GM12878 (cell line): ENCODE results near the gene ZSWIM6. TPM values are rescaled to one million over a fixed set of nuclear protein-coding genes. Genes with fewer than 3 reads are reported as not detected.

Experiments
- ATAC-seq: fragments of 200-7000 bp; cut with Tn5 transposase; 3 replicates; pipeline ENCODE4 v1.9.1; 2020; ENCODE audit warnings: mild to moderate bottlenecking, moderate library complexity
- BruUV-seq: library from RNA; stranded (reverse); fragments of 400-500 nt; replicated peaks from 2 replicates; lab custom pipeline; 2021; lab: Mats Ljungman, UMichigan
- CTCF ChIA-PET: fragments of 300-600 bp; sonication (Branson Sonifier 250); formaldehyde crosslinking; extraction: SDS; loops from one replicate; lab custom pipeline; 2021; ENCODE audit warnings: inconsistent platforms; lab: Yijun Ruan, JAX
- POLR2A ChIA-PET: fragments of 350-600 bp; formaldehyde crosslinking; extraction: SDS; loops from one replicate; lab custom pipeline; 2021; ENCODE audit warnings: inconsistent platforms; lab: Charles Lee
- RAD21 ChIA-PET: fragments of 300-600 bp; sonication (Branson Sonifier 250); formaldehyde crosslinking; loops from one replicate; lab custom pipeline; 2023; ENCODE audit warnings: antibody characterized with exemption; ENCODE audit not compliant: unreplicated experiment; lab: Charles Lee
- SMC1A ChIA-PET: fragments of 300-600 bp; sonication (Branson Sonifier 250); formaldehyde crosslinking; loops from one replicate; lab custom pipeline; 2023; ENCODE audit not compliant: unreplicated experiment, uncharacterized antibody; lab: Charles Lee
- DNase-seq: peaks from one replicate; pipeline ENCODE4 v3.0.0-alpha.2; 2011; ENCODE audit warnings: low read depth, low spot score
- FAIRE-seq: peaks from 3 replicates; lab custom pipeline; 2011; peaks lifted over from hg19 to GRCh38; lab: Jason Lieb, UNC
- H2AFZ ChIP-seq: 2 replicates; pipeline ENCODE4 v1.6.0; 2011; ENCODE audit warnings: low read depth, low read length, control low read depth; ENCODE audit not compliant: control insufficient read depth
- H3K27ac ChIP-seq: 2 replicates; pipeline ENCODE4 v1.5.1; 2011; ENCODE audit warnings: control low read depth; ENCODE audit not compliant: control insufficient read depth, insufficient read depth
- H3K27me3 ChIP-seq, 2 experiments: replicated peaks in 1 of 2; 2 replicates each; pipeline versions ENCODE4 v1.6.0 to v1.6.1; 2011; ENCODE audit warnings: low read length in 1 of 2; ENCODE audit not compliant: control insufficient read depth in 2 of 2, insufficient read depth in 2 of 2
- H3K36me3 ChIP-seq, 2 experiments: 2 replicates each; pipeline ENCODE4 v1.5.1; 2011; ENCODE audit warnings: low read length in 1 of 2; ENCODE audit not compliant: control insufficient read depth in 2 of 2, insufficient read depth in 2 of 2
- H3K4me1 ChIP-seq: 2 replicates; pipeline ENCODE4 v1.6.1; 2011; ENCODE audit warnings: mild to moderate bottlenecking, low read length, moderate library complexity, mixed read lengths; ENCODE audit not compliant: control insufficient read depth, insufficient read depth
- H3K4me2 ChIP-seq: 2 replicates; pipeline ENCODE4 v1.6.0; 2011; ENCODE audit warnings: control low read depth; ENCODE audit not compliant: control insufficient read depth, insufficient read depth
- H3K4me3 ChIP-seq: fragments of 200-600 bp; sonication (generic); 2 replicates; pipeline ENCODE4 v1.5.1; 2016
- H3K79me2 ChIP-seq: 2 replicates; pipeline ENCODE4 v1.6.0; 2011; ENCODE audit warnings: low read length; ENCODE audit not compliant: control insufficient read depth, insufficient read depth
- H3K9ac ChIP-seq: 2 replicates; pipeline ENCODE4 v1.8.0; 2011; ENCODE audit warnings: low read length, control low read depth, mixed read lengths; ENCODE audit not compliant: control insufficient read depth, insufficient read depth
- H3K9me3 ChIP-seq: replicated peaks from 3 replicates; pipeline ENCODE4 v1.5.1; 2011; ENCODE audit warnings: mild to moderate bottlenecking, low read length; ENCODE audit not compliant: control insufficient read depth, insufficient read depth
- H4K20me1 ChIP-seq: 2 replicates; pipeline ENCODE4 v1.6.0; 2011; ENCODE audit not compliant: control insufficient read depth, insufficient read depth
- E2F8 ChIP-seq: fragments of 450-650 bp; IDR thresholded peaks from 2 replicates; pipeline ENCODE4 v1.6.1; 2018; ENCODE audit warnings: mild to moderate bottlenecking, low read depth, moderate library complexity; ENCODE audit not compliant: partially characterized antibody
- HDAC2 ChIP-seq: fragments of 200-600 bp; sonication (generic); IDR thresholded peaks from 2 replicates; pipeline ENCODE4 v1.6.1; 2017
- HSF1 ChIP-seq: fragments of 150-350 bp; IDR thresholded peaks from 2 replicates; pipeline ENCODE4 v1.6.1; 2014; ENCODE audit warnings: mild to moderate bottlenecking, low read depth, low read length
- NFYB ChIP-seq: IDR thresholded peaks from 2 replicates; pipeline ENCODE4 v1.6.1; 2011; ENCODE audit warnings: low read depth, mild to moderate bottlenecking, low read length, improper control_type of control experiment, moderate library complexity; ENCODE audit not compliant: insufficient read depth
- POU2F2 ChIP-seq: IDR thresholded peaks from 3 replicates; pipeline ENCODE4 v1.6.1; 2011; ENCODE audit warnings: low read depth, mild to moderate bottlenecking, low read length, borderline replicate concordance
- TCF12 ChIP-seq: IDR thresholded peaks from 2 replicates; pipeline ENCODE4 v1.6.1; 2011; ENCODE audit warnings: low read depth, mild to moderate bottlenecking, low read length
- WGBS: methylation state at CpG from one replicate; pipeline ENCODE4 v1.1.6; 2016; ENCODE audit warnings: low lambda C conversion rate; ENCODE audit not compliant: insufficient replicate concordance, insufficient coverage; ENCODE audit errors: missing lambda C conversion rate; 5-methylcytosine and 5-hydroxymethylcytosine counted together
- in situ Hi-C: fragments of 300-500 bp; cut with MboI; formaldehyde crosslinking; loops from 9 replicates; pipeline ENCODE4 v1.14.3; 2018; ENCODE audit warnings: mixed read lengths
- intact Hi-C: fragments of 100-400 bp; cut with micrococcal nuclease; formaldehyde crosslinking; loops from one replicate; pipeline ENCODE4 v1.14.2; 2022; ENCODE audit not compliant: unreplicated experiment
- polyA plus RNA-seq, 11 experiments: library from polyadenylated mRNA; depleted of rRNA in 4 of 11; unstranded in 6 of 11; stranded (reverse) in 5 of 11; fragments of >200 nt; fragmentation: Nextera tagmentation in 4 of 11; fragmentation: Illumina TruSeq in 1 of 11; extraction: Ambion mirVana in 4 of 11; extraction: Trizol in 1 of 11; gene quantifications; 1 replicate in 1 of 11; 2 replicates in 10 of 11; pipeline versions ENCODE4 v1.2.1 to v1.2.3, GENCODE V29; 2011 to 2016; ENCODE audit warnings: inconsistent platforms in 2 of 11, missing spikeins in 2 of 11, low read depth in 1 of 11
- total RNA-seq, 4 experiments: library from RNA; depleted of rRNA in 3 of 4; stranded (reverse); fragments of >200 nt in 3 of 4; fragmentation: Illumina TruSeq in 1 of 4; extraction: Trizol in 1 of 4; gene quantifications; 2 replicates each; pipeline versions ENCODE4 v1.2.1 to v1.2.3, GENCODE V29; 2013 to 2021
- TF ChIP-seq, protein P1 (sequence below): IDR thresholded peaks from 2 replicates; pipeline ENCODE4 v1.6.1; 2011; ENCODE audit warnings: low read depth, mild to moderate bottlenecking, low read length, moderate library complexity, borderline replicate concordance; ENCODE audit errors: extremely low read depth

ZSWIM6 gene
- total and polyA plus RNA-seq, 10 of the 15 experiments (the other 5 are each of a cell fraction or from before 2014, with no cell fraction given), result 0.53 to 6.2 (median 3.4) TPM

DNA sequence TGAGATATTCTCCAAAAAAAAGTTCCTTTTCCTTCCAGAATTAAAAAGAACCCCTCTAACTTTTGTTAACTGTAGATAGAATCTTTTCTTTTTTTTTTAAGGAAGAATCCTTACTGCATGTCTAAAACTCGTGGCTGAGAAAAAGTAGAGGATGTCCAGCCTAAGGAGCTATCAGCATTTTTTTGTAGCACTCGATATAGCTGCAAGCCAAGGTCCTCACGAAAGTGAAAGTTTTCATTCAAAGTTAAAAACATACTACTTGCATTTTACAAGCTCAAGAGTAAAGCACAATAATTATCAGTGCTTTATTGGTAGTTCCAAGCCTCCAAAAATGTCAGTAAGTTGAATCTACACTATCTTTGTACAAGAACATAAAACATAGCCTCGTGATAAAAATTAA, 28.7 kb upstream of the ZSWIM6 start:
- 10% methylated on average over 4 of the region's 4 CpGs for WGBS
- TF ChIP-seq TCF12 (no peak), HSF1 (no peak), POU2F2 (no peak), NFYB (no peak), HDAC2 (no peak), E2F8 (no peak)
- TF ChIP-seq, protein P1, sequence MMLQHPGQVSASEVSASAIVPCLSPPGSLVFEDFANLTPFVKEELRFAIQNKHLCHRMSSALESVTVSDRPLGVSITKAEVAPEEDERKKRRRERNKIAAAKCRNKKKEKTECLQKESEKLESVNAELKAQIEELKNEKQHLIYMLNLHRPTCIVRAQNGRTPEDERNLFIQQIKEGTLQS, result no peak
- Histone ChIP-seq H3K79me2 (no peaks in the 10 kb centered on the region), H3K4me3 (no peak overlapping the region), H2AFZ (no peak overlapping the region), H3K27me3 (no peaks in the 10 kb centered on the region), H3K4me1 (peaks cover 15% of the 10 kb centered on the region), H4K20me1 (no peaks in the 10 kb centered on the region), H3K4me2 (0 out of 2 replicates have a peak overlapping the region, but pooled peaks have one; percentile 22), H3K9ac (no peak overlapping the region), H3K9me3 (no peaks in the 10 kb centered on the region), H3K36me3 (no peaks in the 10 kb centered on the region), H3K27ac (no peak overlapping the region)
- in situ Hi-C loops (no loop called here), intact Hi-C loops (no loop called here)
- DNase-seq (no peak), FAIRE-seq (no peak), ATAC-seq (peak; percentile 58)
- RAD21 ChIA-PET, result interaction anchor here (1.0 to 1.6 kb wide), 4 partner anchors 8 to 139 kb away, joined by 4 to 10 read pairs (median 4); no protein-coding TSS in a partner anchor
- CTCF ChIA-PET, result interaction anchor here (1.0 to 1.4 kb wide), 5 partner anchors 16 to 355 kb away, joined by 3 to 7 read pairs (median 3); no protein-coding TSS in a partner anchor
- POLR2A ChIA-PET, result interaction anchor here (0.5 to 1.0 kb wide), 3 partner anchors 15 to 135 kb away, joined by 3 read pairs; no protein-coding TSS in a partner anchor
- SMC1A ChIA-PET, result interaction anchor here (0.7 to 2.4 kb wide), 16 partner anchors 8 to 247 kb away, joined by 3 to 11 read pairs (median 4); no protein-coding TSS in a partner anchor
- BruUV-seq, result no TSS peak
